Left ventricle myocardium inferior (tissue), 1 donor: ENCODE results near the gene HSF2BP. TPM values are rescaled to one million over a fixed set of nuclear protein-coding genes. Genes with fewer than 3 reads are reported as not detected.

Source experiments
- DNase-seq: peaks from one replicate; pipeline ENCODE4 v3.0.0-alpha.2; 2020
- H3K27ac ChIP-seq: fragments of 200-600 bp; replicated peaks from 2 replicates; pipeline ENCODE4 v1.8.0; 2021
- H3K27me3 ChIP-seq: fragments of 200-600 bp; 2 replicates; pipeline ENCODE4 v1.8.0; 2021; ENCODE audit warnings: low read depth
- H3K36me3 ChIP-seq: fragments of 200-600 bp; 2 replicates; pipeline ENCODE4 v1.8.0; 2021
- H3K4me1 ChIP-seq: fragments of 200-600 bp; 2 replicates; pipeline ENCODE4 v1.8.0; 2021
- H3K4me3 ChIP-seq: fragments of 200-600 bp; 2 replicates; pipeline ENCODE4 v1.8.0; 2021; ENCODE audit warnings: mild to moderate bottlenecking, moderate library complexity
- H3K9me3 ChIP-seq: fragments of 200-600 bp; replicated peaks from 2 replicates; pipeline ENCODE4 v1.8.0; 2021
- CTCF ChIP-seq: fragments of 200-600 bp; IDR thresholded peaks from 2 replicates; pipeline ENCODE4 v1.8.0; 2021; ENCODE audit warnings: antibody characterized with exemption, mild to moderate bottlenecking, borderline replicate concordance
- intact Hi-C: fragments of 100-400 bp; cut with micrococcal nuclease; formaldehyde crosslinking; loops from one replicate; pipeline ENCODE4 v1.11.0; 2022
- total RNA-seq: library from RNA; stranded (reverse); fragmentation: NEBNext Ultra II Directional; extraction: Animal tissue kit (Norgen Biotek cat#: 25700); gene quantifications from one replicate; pipeline ENCODE4 v1.2.1, GENCODE V29; 2021
- donor health status: DM: no; HTN: yes; CAD: no; lungs with severe emphysema.

The HSF2BP gene
- total RNA-seq, 1 donor from 2014 or later = 0.16 TPM

GRCh38 chr21:43602266-43603232, 56.7 kb downstream of the HSF2BP start:
- TF ChIP-seq CTCF = no peak
- no peak overlapping the region for H3K27ac ChIP-seq
- H3K4me1 ChIP-seq = peaks cover 20% of the 10 kb centered on the region
- no peak for DNase-seq
- no peaks in the 10 kb centered on the region for H3K27me3 ChIP-seq
- H3K36me3 ChIP-seq = no peaks in the 10 kb centered on the region
- peaks cover 2% of the 10 kb centered on the region for H3K9me3 ChIP-seq
- intact Hi-C loops = no loop called here
- H3K4me3 ChIP-seq = no peak overlapping the region

GRCh38 chr21:43600642-43601402, 58.5 kb downstream of the HSF2BP start:
- no peaks in the 10 kb centered on the region for H3K9me3 ChIP-seq
- no peak for DNase-seq
- intact Hi-C loops = no loop called here
- no peaks in the 10 kb centered on the region for H3K36me3 ChIP-seq
- peaks cover 16% of the 10 kb centered on the region for H3K4me1 ChIP-seq
- no peak for TF ChIP-seq CTCF
- no peak overlapping the region for H3K27ac ChIP-seq
- no peaks in the 10 kb centered on the region for H3K27me3 ChIP-seq
- H3K4me3 ChIP-seq = no peak overlapping the region

- no peaks in the 10 kb centered on the region for H3K9me3 ChIP-seq
- TF ChIP-seq CTCF = no peak
- no peaks in the 10 kb centered on the region for H3K27me3 ChIP-seq
- intact Hi-C loops = no loop called here
- no peak overlapping the region for H3K4me3 ChIP-seq
- no peak overlapping the region for H3K27ac ChIP-seq
- DNase-seq = no peak
- H3K4me1 ChIP-seq = peaks cover 15% of the 10 kb centered on the region
- H3K36me3 ChIP-seq = no peaks in the 10 kb centered on the region
These were observed 59.6 kb downstream of the HSF2BP start for GRCh38 chr21:43599728-43600127.

- Histone ChIP-seq H3K27ac (no peak overlapping the region), H3K9me3 (no peaks in the 10 kb centered on the region), H3K27me3 (no peaks in the 10 kb centered on the region), H3K4me3 (no peak overlapping the region), H3K36me3 (no peaks in the 10 kb centered on the region), H3K4me1 (peaks cover 13% of the 10 kb centered on the region)
- no peak for DNase-seq
- intact Hi-C loops = no loop called here
- no peak for TF ChIP-seq CTCF
These were observed 60.7 kb downstream of the HSF2BP start for GRCh38 chr21:43598416-43599120.

GRCh38 chr21:43597540-43598250, 61.6 kb downstream of the HSF2BP start:
- Histone ChIP-seq H3K36me3 (no peaks in the 10 kb centered on the region), H3K4me3 (no peak overlapping the region), H3K27ac (no peak overlapping the region), H3K9me3 (no peaks in the 10 kb centered on the region), H3K4me1 (peaks cover 5% of the 10 kb centered on the region), H3K27me3 (no peaks in the 10 kb centered on the region)
- no peak for DNase-seq
- intact Hi-C loops = no loop called here
- TF ChIP-seq CTCF = no peak
